Activated CD8-positive, alpha-beta memory T cell treated with anti-CD3 and anti-CD28 coated beads, Interleukin-2, amount 10 ng/mL, durations not matched to agents 7 days and 5 days (primary cell): ENCODE results near the gene CEP170. TPM values are rescaled to one million over a fixed set of nuclear protein-coding genes. Genes with fewer than 3 reads are reported as not detected.
"Not testable (repeated sequence)": the region's sequence is repeated elsewhere in the genome, so short reads cannot be mapped to it uniquely, and the experiment has no call there.

Source experiments
- ATAC-seq: fragments of 150-1000 bp; cut with Tn5 transposase; one replicate; pipeline ENCODE4 v1.10.0; 2021; ENCODE audit warnings: moderate library complexity
- CTCF ChIA-PET: fragments of 350-600 bp; sonication (Branson Sonifier 250); formaldehyde crosslinking; loops from one replicate; lab custom pipeline; 2021; ENCODE audit warnings: antibody characterized with exemption; lab: Charles Lee
- DNase-seq: peaks from one replicate; pipeline ENCODE4 v3.0.0-alpha.2; 2020
- H3K27ac Mint-ChIP-seq: one replicate; pipeline ENCODE4 v1.8.0; 2021; ENCODE audit warnings: mild to moderate bottlenecking, mixed read lengths
- H3K27me3 Mint-ChIP-seq: one replicate; pipeline ENCODE4 v1.8.0; 2021; ENCODE audit warnings: mixed read lengths
- H3K36me3 Mint-ChIP-seq: one replicate; pipeline ENCODE4 v1.8.0; 2021; ENCODE audit warnings: mild to moderate bottlenecking, mixed read lengths
- H3K4me1 Mint-ChIP-seq: one replicate; pipeline ENCODE4 v1.8.0; 2021; ENCODE audit warnings: mixed read lengths
- H3K4me3 Mint-ChIP-seq: one replicate; pipeline ENCODE4 v1.8.0; 2021; ENCODE audit warnings: mild to moderate bottlenecking, moderate library complexity, mixed read lengths
- H3K9me3 Mint-ChIP-seq: one replicate; pipeline ENCODE4 v1.8.0; 2022; ENCODE audit warnings: low read depth, mixed read lengths
- total RNA-seq, 2 experiments: library from RNA; stranded (reverse); gene quantifications; one replicate each; pipeline ENCODE4 v1.2.3, GENCODE V29; 2021

Gene CEP170
- total RNA-seq, 2 experiments from 2014 or later, result 24.9 to 39.3 TPM

GRCh38 chr1:243105104-243105503 lies 150.0 kb downstream of the CEP170 start:
- CTCF ChIA-PET, DNase-seq, H3K27ac Mint-ChIP-seq, H3K36me3 Mint-ChIP-seq, H3K4me3 Mint-ChIP-seq, ATAC-seq, H3K9me3 Mint-ChIP-seq, H3K27me3 Mint-ChIP-seq, H3K4me1 Mint-ChIP-seq: not testable (repeated sequence)

DNA sequence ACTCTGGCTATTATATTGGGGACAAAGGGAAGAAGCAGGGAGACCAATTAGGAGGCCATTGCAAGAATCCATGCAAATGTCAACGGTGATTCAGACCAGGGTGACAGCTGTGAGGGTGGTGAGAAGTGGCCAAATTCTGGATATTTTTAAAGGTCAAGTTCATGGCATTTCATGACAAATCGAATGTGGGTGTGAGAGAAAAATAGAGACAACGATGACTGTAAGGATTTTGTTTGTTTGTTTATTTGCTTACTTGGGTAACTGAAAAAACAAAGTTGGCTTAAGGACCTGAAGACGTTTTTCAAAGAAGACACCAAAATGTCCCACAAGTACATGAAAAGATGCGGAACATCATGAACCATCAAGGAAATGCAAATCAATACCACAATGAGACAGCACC lies 150.6 kb downstream of the CEP170 start:
- H3K36me3 Mint-ChIP-seq, DNase-seq, H3K9me3 Mint-ChIP-seq, CTCF ChIA-PET, H3K27me3 Mint-ChIP-seq, H3K27ac Mint-ChIP-seq, H3K4me3 Mint-ChIP-seq, ATAC-seq, H3K4me1 Mint-ChIP-seq: not testable (repeated sequence)

DNA sequence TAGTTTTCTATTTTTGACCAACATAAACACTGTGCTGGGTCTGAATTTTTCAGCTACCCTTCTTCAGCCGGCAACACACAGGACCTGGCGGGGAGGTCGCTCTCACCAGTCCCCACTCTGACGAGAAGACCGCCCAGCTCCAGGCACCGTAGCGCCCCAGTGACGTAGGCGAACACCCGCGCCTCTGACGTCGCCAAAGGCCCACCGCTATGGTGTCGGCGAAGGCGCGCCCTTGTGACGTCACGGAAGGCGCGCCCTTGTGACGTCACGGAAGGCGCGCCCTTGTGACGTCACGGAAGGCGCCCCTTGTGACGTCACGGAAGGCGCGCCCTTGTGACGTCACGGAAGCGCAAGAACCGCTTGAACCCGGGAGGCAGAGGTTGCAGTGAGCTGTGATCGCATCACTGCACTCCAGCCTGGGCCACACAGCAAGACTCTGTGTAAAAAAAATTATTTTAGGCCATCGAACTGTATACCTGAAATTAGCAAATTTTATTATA lies 153.5 kb downstream of the CEP170 start:
- H3K36me3 Mint-ChIP-seq, CTCF ChIA-PET, H3K27me3 Mint-ChIP-seq, H3K4me1 Mint-ChIP-seq, H3K9me3 Mint-ChIP-seq: not testable (repeated sequence)
- DNase-seq (peak; percentile 91), ATAC-seq (peak; percentile 99)
- H3K27ac Mint-ChIP-seq, result peak overlapping the region; percentile 94
- peak overlapping the region; percentile 76 for H3K4me3 Mint-ChIP-seq

DNA sequence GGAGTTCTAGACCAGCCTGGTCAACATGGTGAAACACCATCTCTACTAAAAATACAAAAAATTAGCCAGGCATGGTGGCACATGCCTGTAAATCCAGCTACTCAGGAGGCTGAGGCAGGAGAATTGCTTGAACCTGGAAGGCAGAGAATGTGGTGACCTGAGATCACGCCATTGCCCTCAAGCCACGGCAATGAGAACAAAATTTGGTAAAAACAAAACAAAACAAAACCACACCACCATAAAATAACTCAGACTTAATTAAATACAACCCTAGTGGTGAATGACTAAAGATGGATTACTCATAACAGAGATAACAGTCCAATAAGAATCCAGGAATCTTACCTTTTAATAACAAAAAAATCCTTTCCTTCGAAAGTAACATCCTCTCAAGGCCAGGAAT lies 167.7 kb downstream of the CEP170 start:
- H3K4me3 Mint-ChIP-seq, H3K27ac Mint-ChIP-seq, DNase-seq, H3K4me1 Mint-ChIP-seq, ATAC-seq, H3K9me3 Mint-ChIP-seq, H3K36me3 Mint-ChIP-seq, CTCF ChIA-PET, H3K27me3 Mint-ChIP-seq: not testable (repeated sequence)

Other genes with a start within 250 kb of the CEP170 start
- gene SDCCAG8, start 760 bp upstream of the CEP170 start, total RNA-seq, result 10 to 100 TPM; 14.9 to 27.1 TPM